Measurements from ENCODE around the gene CHAC1.

Gene CHAC1

DNA sequence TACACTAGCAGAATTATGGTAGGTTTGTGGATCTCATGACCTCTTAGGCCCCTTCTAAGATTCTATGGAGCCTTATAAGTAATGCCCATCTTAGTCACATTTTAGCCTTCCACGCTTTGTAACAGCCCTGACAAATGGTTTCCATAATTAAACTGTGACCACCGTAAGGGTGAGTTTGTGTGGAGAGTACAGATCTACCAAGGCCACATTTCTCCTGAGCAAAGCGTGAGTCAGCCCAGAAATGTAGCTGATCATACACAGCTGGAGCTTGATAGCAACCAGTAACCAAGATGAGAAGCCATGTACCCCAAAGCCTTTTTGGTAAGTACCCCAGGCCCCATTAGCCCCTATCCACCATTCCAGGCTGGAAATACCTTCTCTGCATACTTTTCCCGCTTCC lies 31.7 kb downstream of the CHAC1 start:
- no peak overlapping the region for H3K9ac ChIP-seq (ENCODE audit: insufficient read length, low read depth)
- H3K4me1 ChIP-seq (ENCODE audit: insufficient read depth, insufficient read length), result no peaks in the 10 kb centered on the region
- TF ChIP-seq ZNF274 (IDR thresholded peaks at IDR 0.05; ENCODE audit: low read depth, low read length), result no peak
- no peak for TF ChIP-seq YY1 (IDR thresholded peaks at IDR 0.05; ENCODE audit: insufficient read depth, insufficient read length)
- TF ChIP-seq SUZ12 (IDR thresholded peaks at IDR 0.05; ENCODE audit: extremely low read depth, insufficient read depth, insufficient read length), result no peak
- H3K36me3 ChIP-seq (ENCODE audit: insufficient read depth, insufficient read length, low read length), result peaks cover 85% of the 10 kb centered on the region
- DNase-seq (ENCODE audit: low read depth, low spot score), result no peak
- H3K9me3 ChIP-seq (ENCODE audit: insufficient read depth, low read length), result no peaks in the 10 kb centered on the region
- H3K27me3 ChIP-seq (ENCODE audit: insufficient read depth, insufficient read length), result no peaks in the 10 kb centered on the region
- H3K4me3 ChIP-seq (ENCODE audit: insufficient read length, low read depth), result no peak overlapping the region

DNA sequence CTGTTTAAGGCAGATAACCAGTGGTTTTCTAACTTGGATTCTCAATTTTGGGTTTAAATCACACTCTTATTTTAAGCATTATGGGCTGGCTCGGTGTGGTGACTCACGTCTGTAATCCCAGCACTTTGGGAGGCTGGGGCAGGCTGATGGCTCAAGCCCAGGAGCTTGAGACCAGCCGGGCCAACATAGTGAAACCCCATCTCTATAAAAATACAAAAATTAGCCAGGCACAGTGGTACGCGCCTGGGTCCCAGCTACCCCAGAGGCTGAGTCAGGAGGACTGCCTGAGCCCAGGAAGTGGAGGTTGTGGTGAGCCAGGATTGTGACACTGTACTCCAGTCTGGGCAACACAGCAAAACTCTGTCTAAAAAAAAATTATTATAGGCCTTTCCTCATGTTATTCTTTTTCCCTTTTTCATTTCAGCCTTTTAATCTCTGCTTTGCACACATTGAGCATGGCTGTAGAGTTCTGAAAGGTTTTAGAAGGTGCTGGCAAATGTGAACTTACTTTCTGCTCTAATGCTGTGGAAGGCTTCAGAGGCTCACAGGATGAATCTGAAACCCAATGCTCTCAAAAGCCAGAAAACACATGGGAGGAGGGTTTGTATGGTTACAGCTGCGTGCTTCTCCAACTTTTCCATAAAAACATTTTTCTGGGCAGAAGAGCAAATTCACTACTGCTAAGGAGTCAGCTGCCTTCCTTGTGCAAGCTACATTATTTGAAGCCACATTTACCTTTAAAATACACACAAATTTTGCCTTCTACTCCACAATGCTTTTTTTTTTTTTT lies 32.5 kb downstream of the CHAC1 start:
- TF ChIP-seq SUZ12 (IDR thresholded peaks at IDR 0.05; ENCODE audit: extremely low read depth, insufficient read depth, insufficient read length) (no peak), YY1 (IDR thresholded peaks at IDR 0.05; ENCODE audit: insufficient read depth, insufficient read length) (no peak), ZNF274 (IDR thresholded peaks at IDR 0.05; ENCODE audit: low read depth, low read length) (no peak)
- H3K4me3 ChIP-seq (ENCODE audit: insufficient read length, low read depth), result no peak overlapping the region
- no peak for DNase-seq (ENCODE audit: low read depth, low spot score)
- no peaks in the 10 kb centered on the region for H3K27me3 ChIP-seq (ENCODE audit: insufficient read depth, insufficient read length)
- H3K9ac ChIP-seq (ENCODE audit: insufficient read length, low read depth), result no peak overlapping the region
- no peaks in the 10 kb centered on the region for H3K4me1 ChIP-seq (ENCODE audit: insufficient read depth, insufficient read length)
- H3K36me3 ChIP-seq (ENCODE audit: insufficient read depth, insufficient read length, low read length), result peaks cover 83% of the 10 kb centered on the region
- no peaks in the 10 kb centered on the region for H3K9me3 ChIP-seq (ENCODE audit: insufficient read depth, low read length)

GRCh38 chr15:40986820-40987219 lies 33.5 kb downstream of the CHAC1 start:
- TF ChIP-seq SUZ12 (IDR thresholded peaks at IDR 0.05; ENCODE audit: extremely low read depth, insufficient read depth, insufficient read length) (no peak), ZNF274 (IDR thresholded peaks at IDR 0.05; ENCODE audit: low read depth, low read length) (no peak), YY1 (IDR thresholded peaks at IDR 0.05; ENCODE audit: insufficient read depth, insufficient read length) (no peak)
- DNase-seq (ENCODE audit: low read depth, low spot score), result no peak
- no peaks in the 10 kb centered on the region for H3K9me3 ChIP-seq (ENCODE audit: insufficient read depth, low read length)
- no peaks in the 10 kb centered on the region for H3K27me3 ChIP-seq (ENCODE audit: insufficient read depth, insufficient read length)
- H3K4me1 ChIP-seq (ENCODE audit: insufficient read depth, insufficient read length), result no peaks in the 10 kb centered on the region
- H3K36me3 ChIP-seq (ENCODE audit: insufficient read depth, insufficient read length, low read length), result peaks cover 77% of the 10 kb centered on the region
- H3K4me3 ChIP-seq (ENCODE audit: insufficient read length, low read depth), result no peak overlapping the region
- H3K9ac ChIP-seq (ENCODE audit: insufficient read length, low read depth), result no peak overlapping the region

DNA sequence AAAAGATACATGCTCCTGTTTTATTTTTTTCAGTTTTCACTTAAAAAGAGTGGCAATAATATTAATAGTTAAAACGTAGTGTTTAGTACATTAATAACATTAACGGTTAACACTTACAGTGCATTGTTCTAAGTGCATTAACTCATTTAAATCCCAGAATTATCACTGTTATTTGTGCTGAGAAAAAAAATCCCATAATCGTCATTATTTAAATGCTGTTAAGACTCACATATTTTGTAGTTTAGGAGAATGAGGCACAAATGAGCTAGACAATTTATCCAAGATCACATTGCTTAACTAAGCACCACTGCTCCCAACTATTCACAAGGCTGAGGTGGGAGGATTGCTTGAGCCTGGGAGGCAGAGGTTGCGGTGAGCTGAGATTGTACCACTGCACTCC lies 34.9 kb downstream of the CHAC1 start:
- no peak for DNase-seq (ENCODE audit: low read depth, low spot score)
- H3K9me3 ChIP-seq (ENCODE audit: insufficient read depth, low read length), result no peaks in the 10 kb centered on the region

GRCh38 chr15:40990080-40990479 lies 36.8 kb downstream of the CHAC1 start:
- H3K36me3 ChIP-seq (ENCODE audit: insufficient read depth, insufficient read length, low read length), result peaks cover 60% of the 10 kb centered on the region
- TF ChIP-seq YY1 (IDR thresholded peaks at IDR 0.05; ENCODE audit: insufficient read depth, insufficient read length), result no peak
- TF ChIP-seq ZNF274 (IDR thresholded peaks at IDR 0.05; ENCODE audit: low read depth, low read length), result no peak
- no peak for TF ChIP-seq SUZ12 (IDR thresholded peaks at IDR 0.05; ENCODE audit: extremely low read depth, insufficient read depth, insufficient read length)
- H3K9ac ChIP-seq (ENCODE audit: insufficient read length, low read depth), result no peak overlapping the region
- no peak for DNase-seq (ENCODE audit: low read depth, low spot score)
- no peaks in the 10 kb centered on the region for H3K27me3 ChIP-seq (ENCODE audit: insufficient read depth, insufficient read length)
- H3K4me3 ChIP-seq (ENCODE audit: insufficient read length, low read depth), result no peak overlapping the region
- no peaks in the 10 kb centered on the region for H3K9me3 ChIP-seq (ENCODE audit: insufficient read depth, low read length)
- H3K4me1 ChIP-seq (ENCODE audit: insufficient read depth, insufficient read length), result no peaks in the 10 kb centered on the region

More for the DNA sequence above, 34.9 kb downstream of the CHAC1 start:
- Histone ChIP-seq H3K27me3 (ENCODE audit: insufficient read depth, insufficient read length) (no peaks in the 10 kb centered on the region), H3K9ac (ENCODE audit: insufficient read length, low read depth) (no peak overlapping the region), H3K4me1 (ENCODE audit: insufficient read depth, insufficient read length) (no peaks in the 10 kb centered on the region), H3K4me3 (ENCODE audit: insufficient read length, low read depth) (no peak overlapping the region), H3K36me3 (ENCODE audit: insufficient read depth, insufficient read length, low read length) (peaks cover 66% of the 10 kb centered on the region)
- no peak for TF ChIP-seq ZNF274 (IDR thresholded peaks at IDR 0.05; ENCODE audit: low read depth, low read length)
- TF ChIP-seq SUZ12 (IDR thresholded peaks at IDR 0.05; ENCODE audit: extremely low read depth, insufficient read depth, insufficient read length), result no peak
- no peak for TF ChIP-seq YY1 (IDR thresholded peaks at IDR 0.05; ENCODE audit: insufficient read depth, insufficient read length)

DNA sequence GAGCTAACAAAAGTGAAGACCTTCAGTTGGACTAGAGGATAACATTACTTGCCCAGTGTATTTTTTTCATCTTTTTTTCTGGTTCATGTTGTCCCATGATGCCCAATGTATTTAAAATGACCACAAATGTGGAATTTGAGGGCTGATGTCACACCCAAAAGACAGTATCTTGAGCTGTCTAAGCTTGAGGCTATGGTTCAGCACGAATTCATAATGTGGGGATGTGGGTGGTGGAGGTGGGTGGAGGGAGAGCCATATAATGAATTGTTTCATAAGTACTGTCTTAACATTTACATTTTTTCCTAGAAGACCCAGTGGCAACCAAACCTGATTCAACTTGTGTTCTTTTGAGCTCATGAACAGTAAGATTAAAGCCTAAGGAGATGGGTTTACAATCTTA lies 37.5 kb downstream of the CHAC1 start:
- no peaks in the 10 kb centered on the region for H3K4me1 ChIP-seq (ENCODE audit: insufficient read depth, insufficient read length)
- TF ChIP-seq SUZ12 (IDR thresholded peaks at IDR 0.05; ENCODE audit: extremely low read depth, insufficient read depth, insufficient read length), result no peak
- TF ChIP-seq ZNF274 (IDR thresholded peaks at IDR 0.05; ENCODE audit: low read depth, low read length), result no peak
- no peak for TF ChIP-seq YY1 (IDR thresholded peaks at IDR 0.05; ENCODE audit: insufficient read depth, insufficient read length)
- DNase-seq (ENCODE audit: low read depth, low spot score), result no peak
- no peaks in the 10 kb centered on the region for H3K9me3 ChIP-seq (ENCODE audit: insufficient read depth, low read length)
- H3K36me3 ChIP-seq (ENCODE audit: insufficient read depth, insufficient read length, low read length), result peaks cover 59% of the 10 kb centered on the region
- H3K27me3 ChIP-seq (ENCODE audit: insufficient read depth, insufficient read length), result no peaks in the 10 kb centered on the region
- H3K9ac ChIP-seq (ENCODE audit: insufficient read length, low read depth), result no peak overlapping the region
- H3K4me3 ChIP-seq (ENCODE audit: insufficient read length, low read depth), result no peak overlapping the region

- Histone ChIP-seq H3K36me3 (ENCODE audit: insufficient read depth, insufficient read length, low read length) (peaks cover 58% of the 10 kb centered on the region), H3K27me3 (ENCODE audit: insufficient read depth, insufficient read length) (no peaks in the 10 kb centered on the region), H3K9me3 (ENCODE audit: insufficient read depth, low read length) (no peaks in the 10 kb centered on the region), H3K4me3 (ENCODE audit: insufficient read length, low read depth) (no peak overlapping the region), H3K9ac (ENCODE audit: insufficient read length, low read depth) (no peak overlapping the region), H3K4me1 (ENCODE audit: insufficient read depth, insufficient read length) (no peaks in the 10 kb centered on the region)
- TF ChIP-seq ZNF274 (IDR thresholded peaks at IDR 0.05; ENCODE audit: low read depth, low read length) (no peak), SUZ12 (IDR thresholded peaks at IDR 0.05; ENCODE audit: extremely low read depth, insufficient read depth, insufficient read length) (no peak), YY1 (IDR thresholded peaks at IDR 0.05; ENCODE audit: insufficient read depth, insufficient read length) (no peak)
- DNase-seq (ENCODE audit: low read depth, low spot score), result no peak
Measured at GRCh38 chr15:40991355-40991754, 38.1 kb downstream of the CHAC1 start.
